SU-DHL-6 (cell line): ENCODE measurements around the gene NOXA1.

ENCODE experiments used
- EZH2phosphoT487 ChIP-seq: fragments of 200-600 bp; sonication (generic), shearing (Covaris generic); conservative IDR thresholded peaks from 2 replicates; pipeline ENCODE4 v1.6.1; 2018; ENCODE audit warnings: mild to moderate bottlenecking, antibody characterized with exemption, low read length, moderate library complexity, mixed read lengths
- TF ChIP-seq, protein P1 (sequence below): fragments of 200-600 bp; sonication (generic); IDR thresholded peaks from one replicate; pipeline ENCODE4 v1.5.1; 2017; ENCODE audit warnings: antibody characterized with exemption, mild to moderate bottlenecking, low read length, moderate library complexity; ENCODE audit not compliant: insufficient read depth, poor library complexity, severe bottlenecking

GRCh38 chr9:137441289-137441934 lies 18.2 kb downstream of the NOXA1 start, which contains the start of gene ENTPD8:
- TF ChIP-seq, protein P1, sequence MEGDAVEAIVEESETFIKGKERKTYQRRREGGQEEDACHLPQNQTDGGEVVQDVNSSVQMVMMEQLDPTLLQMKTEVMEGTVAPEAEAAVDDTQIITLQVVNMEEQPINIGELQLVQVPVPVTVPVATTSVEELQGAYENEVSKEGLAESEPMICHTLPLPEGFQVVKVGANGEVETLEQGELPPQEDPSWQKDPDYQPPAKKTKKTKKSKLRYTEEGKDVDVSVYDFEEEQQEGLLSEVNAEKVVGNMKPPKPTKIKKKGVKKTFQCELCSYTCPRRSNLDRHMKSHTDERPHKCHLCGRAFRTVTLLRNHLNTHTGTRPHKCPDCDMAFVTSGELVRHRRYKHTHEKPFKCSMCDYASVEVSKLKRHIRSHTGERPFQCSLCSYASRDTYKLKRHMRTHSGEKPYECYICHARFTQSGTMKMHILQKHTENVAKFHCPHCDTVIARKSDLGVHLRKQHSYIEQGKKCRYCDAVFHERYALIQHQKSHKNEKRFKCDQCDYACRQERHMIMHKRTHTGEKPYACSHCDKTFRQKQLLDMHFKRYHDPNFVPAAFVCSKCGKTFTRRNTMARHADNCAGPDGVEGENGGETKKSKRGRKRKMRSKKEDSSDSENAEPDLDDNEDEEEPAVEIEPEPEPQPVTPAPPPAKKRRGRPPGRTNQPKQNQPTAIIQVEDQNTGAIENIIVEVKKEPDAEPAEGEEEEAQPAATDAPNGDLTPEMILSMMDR: no peak
- no peak for TF ChIP-seq EZH2phosphoT487
